ENCODE measurements around the gene TASP1.
"Not testable (repeated sequence)": the region's sequence is repeated elsewhere in the genome, so short reads cannot be mapped to it uniquely, and the experiment has no call there.

The TASP1 gene

DNA sequence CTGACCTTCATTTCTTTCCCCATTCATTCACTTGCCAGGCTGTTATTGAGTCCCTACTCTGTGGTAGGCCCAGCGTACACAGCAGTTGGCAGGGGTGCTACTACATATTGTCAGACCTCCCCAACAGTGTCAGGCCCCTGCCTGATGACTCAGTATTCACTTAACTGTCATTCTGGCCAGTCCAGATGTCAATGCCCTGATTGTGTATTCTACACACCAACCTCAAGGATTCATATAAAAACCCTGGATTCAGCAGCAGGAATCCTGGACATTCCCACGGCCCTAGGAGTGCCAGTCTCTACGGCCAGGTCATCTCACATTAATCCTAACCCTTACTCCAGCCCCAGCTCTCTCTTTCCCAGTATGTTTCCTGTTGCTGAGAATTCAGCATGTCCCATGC, 151.5 kb downstream of the TASP1 start:
- no peak for DNase-seq (ENCODE audit: low spot score)
- TF ChIP-seq CTCF (IDR thresholded peaks at IDR 0.05; ENCODE audit: extremely low read depth, missing control alignments): no peak

GRCh38 chr20:13486694-13487093, 152.0 kb downstream of the TASP1 start:
- TF ChIP-seq CTCF (IDR thresholded peaks at IDR 0.05; ENCODE audit: extremely low read depth, missing control alignments): no peak
- DNase-seq (ENCODE audit: low spot score): no peak

DNA sequence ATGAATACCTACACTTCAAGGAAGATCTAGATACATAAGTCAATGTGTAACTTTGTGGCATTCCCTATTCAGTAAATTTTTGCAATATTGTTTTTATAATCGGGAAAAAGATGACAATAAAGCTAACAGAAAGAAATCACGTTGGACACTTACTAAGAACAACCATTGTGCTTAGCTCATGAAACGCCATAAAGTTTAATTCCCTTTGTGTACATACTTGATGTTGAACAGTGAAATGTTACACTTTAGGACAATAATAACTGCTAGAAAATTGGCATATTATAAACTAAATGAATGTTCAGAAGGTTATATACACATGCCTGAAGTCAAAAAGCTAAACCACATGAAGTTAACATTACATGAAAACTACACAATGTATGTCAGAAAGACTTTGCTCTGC, 153.2 kb downstream of the TASP1 start:
- no peak for TF ChIP-seq CTCF (IDR thresholded peaks at IDR 0.05; ENCODE audit: extremely low read depth, missing control alignments)
- DNase-seq (ENCODE audit: low spot score): no peak

DNA sequence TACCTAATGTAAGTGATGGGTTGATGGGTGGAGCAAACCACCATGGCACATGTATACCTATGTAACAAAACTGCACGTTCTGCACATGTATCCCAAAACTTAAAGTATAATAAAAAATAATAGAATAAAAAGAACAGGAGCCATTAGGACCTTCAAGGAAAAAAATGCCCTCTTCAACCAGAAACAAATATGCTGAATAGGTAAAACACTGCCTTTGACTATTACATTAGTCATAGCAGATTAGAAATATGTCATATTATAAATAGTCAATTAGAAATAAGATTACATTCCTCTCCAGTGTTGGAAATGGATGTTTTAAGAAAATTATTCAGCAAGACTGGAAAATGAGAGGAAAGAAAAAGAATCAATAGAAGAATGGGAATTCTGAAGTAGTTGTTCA, 153.7 kb downstream of the TASP1 start:
- not testable (repeated sequence) for DNase-seq (ENCODE audit: low spot score)

DNA sequence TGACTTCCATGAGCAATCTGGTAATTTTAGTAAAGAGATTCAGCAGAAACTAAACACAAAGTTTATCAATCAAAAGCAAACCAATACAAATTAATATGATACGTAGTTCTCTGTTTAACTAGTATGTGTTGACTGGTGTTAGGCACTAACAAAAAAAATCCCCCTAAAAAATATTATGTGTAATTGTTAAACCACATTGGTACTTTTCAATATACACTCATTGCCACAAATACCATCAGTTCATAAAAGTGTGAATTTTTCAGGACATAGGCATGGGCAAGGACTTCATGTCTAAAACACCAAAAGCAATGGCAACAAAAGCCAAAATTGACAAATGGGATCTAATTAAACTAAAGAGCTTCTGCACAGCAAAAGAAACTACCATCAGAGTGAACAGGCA, 155.3 kb downstream of the TASP1 start:
- DNase-seq (ENCODE audit: low spot score): not testable (repeated sequence)

DNA sequence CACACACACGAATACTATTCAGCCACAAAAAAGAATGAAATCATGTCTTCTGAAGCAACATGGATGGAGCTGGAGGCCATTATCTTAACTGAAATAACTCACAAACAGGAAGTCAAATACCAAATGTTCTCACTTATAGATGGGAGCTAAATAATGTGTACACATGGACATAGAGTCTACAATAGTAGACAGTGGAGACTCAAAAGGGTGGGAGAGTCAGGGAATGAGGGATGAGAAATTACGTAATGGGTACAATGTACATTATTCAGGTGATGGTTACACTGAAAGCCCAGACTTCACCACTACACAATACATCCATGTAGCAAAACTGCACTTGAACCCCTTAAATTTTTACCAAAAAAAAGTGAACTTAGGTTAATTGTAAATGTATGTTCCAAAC, 160.4 kb downstream of the TASP1 start:
- TF ChIP-seq CTCF (IDR thresholded peaks at IDR 0.05; ENCODE audit: extremely low read depth, missing control alignments): no peak
- no peak for DNase-seq (ENCODE audit: low spot score)

GRCh38 chr20:13474467-13474866, 164.3 kb downstream of the TASP1 start:
- DNase-seq (ENCODE audit: low spot score): no peak
- no peak for TF ChIP-seq CTCF (IDR thresholded peaks at IDR 0.05; ENCODE audit: extremely low read depth, missing control alignments)

- TF ChIP-seq CTCF (IDR thresholded peaks at IDR 0.05; ENCODE audit: extremely low read depth, missing control alignments): no peak
Measured at GRCh38 chr20:13469262-13469661, 169.5 kb downstream of the TASP1 start.

DNA sequence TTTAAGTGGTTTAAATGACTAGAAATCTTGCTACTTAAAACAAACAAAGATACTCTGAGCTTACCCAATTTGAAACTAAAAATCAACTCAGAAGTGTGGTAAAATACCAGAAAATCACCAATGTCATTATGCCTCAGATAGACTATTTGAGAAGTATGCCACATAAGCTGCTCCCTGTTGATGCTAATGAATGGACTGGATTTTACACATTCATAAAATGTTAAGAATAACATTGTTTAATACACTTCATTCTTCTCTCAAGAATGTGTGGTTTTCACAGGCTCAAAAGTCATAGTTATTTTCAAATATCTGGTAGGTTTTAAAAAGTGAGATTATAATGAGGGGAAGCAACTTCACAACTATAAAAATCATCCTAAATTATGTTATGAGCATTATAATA, 170.6 kb downstream of the TASP1 start:
- no peak for TF ChIP-seq CTCF (IDR thresholded peaks at IDR 0.05; ENCODE audit: extremely low read depth, missing control alignments)
- DNase-seq (ENCODE audit: low spot score): no peak

More at GRCh38 chr20:13469262-13469661, 169.5 kb downstream of the TASP1 start:
- no peak for DNase-seq (ENCODE audit: low spot score)

Measured in GM20000 (cell line).